K562 (cell line): Measurements from ENCODE around the gene ENTREP1. TPM values are rescaled to one million over a fixed set of nuclear protein-coding genes. Genes with fewer than 3 reads are reported as not detected.

ENCODE experiments used
- ATAC-seq: fragments of 200-7000 bp; cut with Tn5 transposase; 3 replicates; pipeline ENCODE4 v1.9.1; 2020; ENCODE audit warnings: moderate library complexity
- BruUV-seq: library from RNA; stranded (reverse); fragments of 400-500 nt; replicated peaks from 2 replicates; lab custom pipeline; 2021; lab: Mats Ljungman, UMichigan
- CTCF ChIA-PET: fragments of 300-600 bp; formaldehyde crosslinking; extraction: SDS; loops from one replicate; lab custom pipeline; 2021; ENCODE audit warnings: low intra/inter-chr PET ratio; lab: Yijun Ruan, JAX
- POLR2A ChIA-PET: fragments of 300-600, 350-650 bp; sonication (Branson Sonifier 250); formaldehyde crosslinking; extraction: SDS; loops from one replicate; lab custom pipeline; 2021; ENCODE audit warnings: antibody characterized with exemption, inconsistent platforms; lab: Yijun Ruan, JAX
- DNase-seq, 4 experiments: peaks; one replicate each; pipeline versions ENCODE4 v3.0.0 to v3.0.0-alpha.2; 2011 to 2018; ENCODE audit warnings: low spot score in 3 of 4, mixed read lengths in 3 of 4; ENCODE audit errors: extremely low read depth in 1 of 4
- FAIRE-seq: peaks from 2 replicates; lab custom pipeline; 2011; peaks lifted over from hg19 to GRCh38; lab: Jason Lieb, UNC
- H2AFZ ChIP-seq: 2 replicates; pipeline ENCODE4 v1.6.0; 2011; ENCODE audit warnings: low read depth, low read length, control low read depth, inconsistent platforms
- H3K27ac ChIP-seq: fragments of 200-600 bp; 3 replicates; pipeline ENCODE4 v1.8.0; 2011; ENCODE audit warnings: low read depth, mild to moderate bottlenecking, control low read depth, inconsistent platforms, low read length, moderate library complexity, mixed read lengths; ENCODE audit errors: extremely low read depth
- H3K27me3 ChIP-seq, 2 experiments: fragments of 300-600 bp in 1 of 2; 2 replicates in 1 of 2; 3 replicates in 1 of 2; pipeline versions ENCODE4 v1.6.0 to v1.8.0; 2011; ENCODE audit warnings: inconsistent platforms in 2 of 2, low read length in 2 of 2, mild to moderate bottlenecking in 1 of 2, mixed read lengths in 1 of 2, moderate library complexity in 1 of 2; ENCODE audit not compliant: control insufficient read depth in 2 of 2, insufficient read depth in 2 of 2
- H3K36me3 ChIP-seq: fragments of 300-600 bp; 3 replicates; pipeline ENCODE4 v1.8.0; 2011; ENCODE audit warnings: mild to moderate bottlenecking, low read length, inconsistent platforms; ENCODE audit not compliant: control insufficient read depth, insufficient read depth
- H3K4me1 ChIP-seq, 2 experiments: fragments of 200-600 bp in 1 of 2; replicated peaks in 1 of 2; 2 replicates in 1 of 2; 3 replicates in 1 of 2; pipeline versions ENCODE4 v1.5.1 to v1.8.0; 2011; ENCODE audit warnings: inconsistent platforms in 2 of 2, low read length in 2 of 2, mild to moderate bottlenecking in 1 of 2, mixed read lengths in 1 of 2, moderate library complexity in 1 of 2; ENCODE audit not compliant: control insufficient read depth in 2 of 2, insufficient read depth in 2 of 2
- H3K4me2 ChIP-seq: 2 replicates; pipeline ENCODE4 v1.6.1; 2011; ENCODE audit warnings: low read length, control low read depth, inconsistent platforms, mixed read lengths; ENCODE audit not compliant: insufficient read depth
- H3K4me3 ChIP-seq: fragments of 200-600 bp; sonication (generic), shearing (Covaris generic); 2 replicates; pipeline ENCODE4 v1.5.1; 2016; ENCODE audit warnings: control low read depth, inconsistent platforms
- H3K79me2 ChIP-seq: fragments of 200-600 bp; 3 replicates; pipeline ENCODE4 v1.8.0; 2011; ENCODE audit warnings: low read length, inconsistent platforms; ENCODE audit not compliant: control insufficient read depth, insufficient read depth
- H3K9ac ChIP-seq, 2 experiments: 2 replicates each; pipeline versions ENCODE4 v1.6.0 to v1.6.1; 2011; ENCODE audit warnings: low read depth in 2 of 2, low read length in 2 of 2, control low read depth in 1 of 2, inconsistent platforms in 1 of 2, mild to moderate bottlenecking in 1 of 2, mixed read lengths in 1 of 2; ENCODE audit not compliant: insufficient read depth in 1 of 2
- H3K9me1 ChIP-seq: one replicate; pipeline ENCODE4 v1.6.0; 2011; ENCODE audit warnings: inconsistent platforms, mild to moderate bottlenecking, low read length, moderate library complexity; ENCODE audit not compliant: control insufficient read depth, insufficient read depth
- H3K9me3 ChIP-seq: replicated peaks from 2 replicates; pipeline ENCODE4 v1.5.1; 2011; ENCODE audit warnings: low read depth, low read length, inconsistent platforms; ENCODE audit not compliant: control insufficient read depth, insufficient read depth
- H4K20me1 ChIP-seq: replicated peaks from 2 replicates; pipeline ENCODE4 v1.6.1; 2011; ENCODE audit warnings: low read length, inconsistent platforms, mixed read lengths; ENCODE audit not compliant: control insufficient read depth, insufficient read depth
- ASH1L ChIP-seq: fragments of 450-650 bp; IDR thresholded peaks from 2 replicates; pipeline ENCODE4 v1.6.1; 2018; ENCODE audit warnings: borderline replicate concordance, mild to moderate bottlenecking, low read depth; ENCODE audit not compliant: partially characterized antibody
- BRD4 ChIP-seq: fragments of 200-600 bp; sonication (generic); IDR thresholded peaks from 2 replicates; pipeline ENCODE4 v1.6.1; 2017; ENCODE audit warnings: inconsistent platforms
- BRF2 ChIP-seq: IDR thresholded peaks from 3 replicates; pipeline ENCODE4 v1.6.1; 2011; ENCODE audit warnings: borderline replicate concordance, mild to moderate bottlenecking; ENCODE audit not compliant: insufficient read length, insufficient read depth
- CEBPZ ChIP-seq: fragments of 150-350 bp; IDR thresholded peaks from 2 replicates; pipeline ENCODE4 v1.6.1; 2014; ENCODE audit warnings: low read depth, mild to moderate bottlenecking, low read length, borderline replicate concordance
- HDAC2 ChIP-seq: fragments of 450-650 bp; IDR thresholded peaks from 2 replicates; pipeline ENCODE4 v1.6.1; 2016; ENCODE audit warnings: mild to moderate bottlenecking
- HNRNPH1 ChIP-seq: fragments of 200-400 bp; formaldehyde crosslinking; optimal IDR thresholded peaks from 2 replicates; pipeline ENCODE3; 2017; ENCODE audit warnings: low read depth, mild to moderate bottlenecking, low read length, moderate library complexity
- HOMEZ ChIP-seq: fragments of 250-450 bp; sonication (Bioruptor Pico); IDR thresholded peaks from 2 replicates; pipeline ENCODE4 v1.4.0; 2020; ENCODE audit warnings: mild to moderate bottlenecking, moderate library complexity
- KDM1A ChIP-seq, 2 experiments: fragments of 450-650 bp; IDR thresholded peaks; 2 replicates each; pipeline ENCODE4 v1.6.1; 2016; ENCODE audit warnings: mild to moderate bottlenecking in 2 of 2
- SETDB1 ChIP-seq: IDR thresholded peaks from one replicate; pipeline ENCODE4 v1.6.1; 2012; ENCODE audit warnings: low read length, control low read depth, inconsistent platforms
- TCFL5 ChIP-seq: fragments of 250-450 bp; sonication (Bioruptor Pico); conservative IDR thresholded peaks from 2 replicates; pipeline ENCODE4 v1.6.1; 2021; ENCODE audit warnings: mild to moderate bottlenecking, moderate library complexity, matching md5 sums
- USF1 ChIP-seq: sonication (generic); formaldehyde crosslinking; IDR thresholded peaks from 2 replicates; pipeline ENCODE4 v1.9.0; 2022; ENCODE audit warnings: mild to moderate bottlenecking, missing genetic modification reagents
- ZNF143 ChIP-seq: sonication (generic); formaldehyde crosslinking; IDR thresholded peaks from 2 replicates; pipeline ENCODE4 v1.9.0; 2022; ENCODE audit warnings: mild to moderate bottlenecking, missing genetic modification reagents
- WGBS: fragments of 100-300 bp; shearing (Covaris generic); methylation state at CpG from one replicate; pipeline ENCODE4 v1.1.6; 2016; ENCODE audit warnings: low coverage, mixed read lengths; ENCODE audit not compliant: insufficient coverage; ENCODE audit errors: missing lambda C conversion rate; 5-methylcytosine and 5-hydroxymethylcytosine counted together
- in situ Hi-C: fragments of 300-500 bp; cut with MboI; formaldehyde crosslinking; loops from 4 replicates; pipeline ENCODE4 v1.15.0; 2018; ENCODE audit warnings: inconsistent platforms, mixed read lengths
- intact Hi-C: fragments of 100-400 bp; cut with micrococcal nuclease; formaldehyde crosslinking; loops from 2 replicates; pipeline ENCODE4 v1.14.2; 2022
- polyA plus RNA-seq, 8 experiments: library from polyadenylated mRNA; depleted of rRNA in 4 of 8; stranded (reverse) in 5 of 8; unstranded in 3 of 8; fragments of >200 nt; fragmentation: Nextera tagmentation in 2 of 8; fragmentation: Illumina TruSeq in 1 of 8; extraction: Ambion mirVana in 2 of 8; extraction: Trizol in 1 of 8; gene quantifications; 2 replicates each; pipeline versions ENCODE4 v1.2.1 to v1.2.3, GENCODE V29; 2011 to 2014; ENCODE audit warnings: inconsistent platforms in 1 of 8, missing spikeins in 1 of 8
- total RNA-seq, 7 experiments: library from RNA; depleted of rRNA in 6 of 7; stranded (reverse); fragments of >200 nt in 6 of 7; fragmentation: Illumina TruSeq in 2 of 7; extraction: Trizol in 2 of 7; gene quantifications; 2 replicates each; pipeline versions ENCODE4 v1.2.1 to v1.2.3, GENCODE V29; 2011 to 2021; ENCODE audit warnings: low replicate concordance in 1 of 7

ENTREP1 gene
- total and polyA plus RNA-seq, 9 of the 15 experiments (the other 6 are each of a cell fraction or from before 2014, with no cell fraction given), result not detected

GRCh38 chr9:69380301-69380700, 55.3 kb downstream of the ENTREP1 start (continued):
- no peak for TF ChIP-seq USF1
- no peak for TF ChIP-seq SETDB1

- Histone ChIP-seq H3K9me1 (no peaks in the 10 kb centered on the region), H3K27me3 (peaks cover 8 to 35% of the 10 kb centered on the region in 2 experiments), H4K20me1 (no peaks in the 10 kb centered on the region), H3K4me1 (no peaks in the 10 kb centered on the region), H3K27ac (no peak overlapping the region), H3K4me2 (no peak overlapping the region), H3K9me3 (no peaks in the 10 kb centered on the region), H3K9ac (no peak overlapping the region), H3K36me3 (no peaks in the 10 kb centered on the region), H2AFZ (no peak overlapping the region), H3K79me2 (no peaks in the 10 kb centered on the region), H3K4me3 (no peak overlapping the region)
- ChIA-PET POLR2A (no interaction called here), CTCF (no interaction called here)
- in situ Hi-C loops (no loop called here), intact Hi-C loops (no loop called here)
- no peak for DNase-seq
- 0% methylated on average over 3 of the region's 3 CpGs for WGBS
- no peak for FAIRE-seq
- no peak for ATAC-seq
- BruUV-seq, result no TSS peak
- TF ChIP-seq ASH1L (no peak), CEBPZ (no peak), HDAC2 (no peak), BRD4 (no peak), ZNF143 (no peak), BRF2 (no peak), HOMEZ (CRISPR knock-in tag) (no peak), TCFL5 (CRISPR knock-in tag) (no peak), HNRNPH1 (no peak), KDM1A (IDR thresholded peaks at IDR 0.05) (no peak)
Measured at GRCh38 chr9:69380811-69381210, 55.8 kb downstream of the ENTREP1 start.
